Measurements from ENCODE around the gene CNTNAP2.

DNA sequence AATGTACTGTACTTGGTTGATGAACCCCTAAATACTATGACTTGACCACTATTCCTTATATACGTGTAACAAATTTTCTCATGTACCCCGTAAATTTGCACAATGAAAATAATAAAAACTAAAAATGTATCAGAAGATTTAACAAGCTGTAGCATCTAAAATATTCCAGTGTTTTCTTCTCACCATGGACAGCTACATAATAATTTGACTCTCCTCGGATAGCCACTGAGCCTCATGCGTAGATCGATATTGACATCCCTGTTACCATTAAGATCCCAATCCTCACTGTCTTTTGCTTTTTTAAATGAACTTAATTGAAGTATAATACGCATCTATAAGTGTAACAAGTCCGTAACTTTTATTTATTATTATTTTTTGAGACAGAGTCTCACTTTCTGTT, 2294.3 kb downstream of the CNTNAP2 start:
- no peak for TF ChIP-seq CTCF (IDR thresholded peaks at IDR 0.05)
- no peak for TF ChIP-seq POLR2A (IDR thresholded peaks at IDR 0.05)
